Endodermal cell (in vitro differentiated cells): ENCODE results near the gene EPYC. TPM values are rescaled to one million over a fixed set of nuclear protein-coding genes. Genes with fewer than 3 reads are reported as not detected.

Experiments
- DNase-seq: peaks from one replicate; pipeline ENCODE4 v3.0.0-alpha.2; 2017
- H3K27ac ChIP-seq: 2 replicates; pipeline ENCODE4 v1.5.1; 2013; ENCODE audit warnings: mild to moderate bottlenecking, low read depth, low read length, moderate library complexity
- H3K27me3 ChIP-seq: 2 replicates; pipeline ENCODE4 v1.6.1; 2013; ENCODE audit warnings: mild to moderate bottlenecking, low read length, moderate library complexity; ENCODE audit not compliant: insufficient read depth, control insufficient read depth, poor library complexity, severe bottlenecking
- H3K36me3 ChIP-seq: 2 replicates; pipeline ENCODE4 v1.7.0; 2013; ENCODE audit warnings: mild to moderate bottlenecking, low read length, moderate library complexity; ENCODE audit not compliant: control insufficient read depth, insufficient read depth
- H3K4me1 ChIP-seq: one replicate; pipeline ENCODE4 v1.7.0; 2013; ENCODE audit warnings: low read length; ENCODE audit not compliant: control insufficient read depth, insufficient read depth
- H3K4me3 ChIP-seq: 2 replicates; pipeline ENCODE4 v1.5.1; 2013; ENCODE audit warnings: mild to moderate bottlenecking, low read length, moderate library complexity
- H3K9ac ChIP-seq: 2 replicates; pipeline ENCODE4 v1.6.1; 2013; ENCODE audit warnings: mild to moderate bottlenecking, low read length, moderate library complexity; ENCODE audit not compliant: poor library complexity, severe bottlenecking; ENCODE audit errors: extremely low read depth
- H3K9me3 ChIP-seq: 2 replicates; pipeline ENCODE4 v1.6.1; 2013; ENCODE audit warnings: mild to moderate bottlenecking, low read length, moderate library complexity; ENCODE audit not compliant: control insufficient read depth
- H3K27ac Mint-ChIP-seq: 2 replicates; pipeline ENCODE4 v1.8.0; 2020; ENCODE audit warnings: mixed read lengths
- H3K27me3 Mint-ChIP-seq: 2 replicates; pipeline ENCODE4 v1.8.0; 2021; ENCODE audit warnings: mild to moderate bottlenecking, mixed read lengths; ENCODE audit not compliant: insufficient read depth
- H3K36me3 Mint-ChIP-seq: 2 replicates; pipeline ENCODE4 v1.8.0; 2020; ENCODE audit warnings: low read depth, mixed read lengths
- H3K4me1 Mint-ChIP-seq: 2 replicates; pipeline ENCODE4 v1.8.0; 2020; ENCODE audit warnings: mixed read lengths
- H3K4me3 Mint-ChIP-seq: 2 replicates; pipeline ENCODE4 v1.8.0; 2020; ENCODE audit warnings: mild to moderate bottlenecking, moderate library complexity, mixed read lengths
- H3K9me3 Mint-ChIP-seq: 2 replicates; pipeline ENCODE4 v1.8.0; 2020; ENCODE audit warnings: mild to moderate bottlenecking, mixed read lengths
- WGBS, 2 experiments: methylation state at CpG; one replicate each; pipeline versions ENCODE4 v1.1.5 to v1.1.7; 2013; ENCODE audit warnings: missing lambda C conversion rate in 2 of 2, mixed read lengths in 1 of 2; ENCODE audit not compliant: insufficient coverage in 1 of 2, insufficient read length in 1 of 2; 5-methylcytosine and 5-hydroxymethylcytosine counted together
- long read RNA-seq, 4 experiments: library from polyadenylated mRNA in 2 of 4; library from RNA in 1 of 4; library from capped mRNA in 1 of 4; stranded (forward) in 3 of 4; unstranded in 1 of 4; transcript quantifications; one replicate each; pipeline ENCODE4 v2.0.0, GENCODE V29; 2020 to 2021; ENCODE audit warnings: inconsistent platforms in 1 of 4
- polyA plus RNA-seq, 2 experiments: library from polyadenylated mRNA; stranded (reverse); fragments of 50-300 nt; gene quantifications; one replicate each; pipeline ENCODE4 v1.2.3, GENCODE V29; 2013
- total RNA-seq, 2 donors: library from RNA; stranded (reverse); fragmentation: NEBNext Ultra II Directional in 1 of 2; extraction: Animal tissue kit (Norgen Biotek cat#: 25700) in 1 of 2; gene quantifications; 2 replicates in 1 of 2; 3 replicates in 1 of 2; pipeline ENCODE4 v1.2.1, GENCODE V29; 2021
- TF ChIP-seq, protein P1 (sequence below): fragments of 200-600 bp; sonication (generic); conservative IDR thresholded peaks from 2 replicates; pipeline ENCODE4 v1.5.0; 2021; ENCODE audit warnings: antibody characterized with exemption, mild to moderate bottlenecking

EPYC gene
- total RNA-seq, result not detected
- 1.9 TPM for polyA plus RNA-seq (2013, experiment 1 of 2)
- polyA plus RNA-seq (2013, experiment 2 of 2), result 0.99 TPM
- long read RNA-seq, experiment 1, result 0 reads
- long read RNA-seq, experiment 2, result 0 reads
- long read RNA-seq, experiment 3, result 0 reads
- long read RNA-seq, experiment 4, result 0 reads

- H3K9me3 Mint-ChIP-seq, result no peaks in the 10 kb centered on the region
- H3K4me1 Mint-ChIP-seq, result peaks cover 15% of the 10 kb centered on the region
- Histone ChIP-seq H3K27ac (no peak within 1 kb of the TSS), H3K4me1 (no peaks in the 10 kb centered on the region), H3K9ac (no peak within 1 kb of the TSS), H3K27me3 (no peaks in the 10 kb centered on the region), H3K4me3 (no peak within 1 kb of the TSS), H3K9me3 (no peaks in the 10 kb centered on the region), H3K36me3 (no peaks in the 10 kb centered on the region)
- TF ChIP-seq, protein P1, sequence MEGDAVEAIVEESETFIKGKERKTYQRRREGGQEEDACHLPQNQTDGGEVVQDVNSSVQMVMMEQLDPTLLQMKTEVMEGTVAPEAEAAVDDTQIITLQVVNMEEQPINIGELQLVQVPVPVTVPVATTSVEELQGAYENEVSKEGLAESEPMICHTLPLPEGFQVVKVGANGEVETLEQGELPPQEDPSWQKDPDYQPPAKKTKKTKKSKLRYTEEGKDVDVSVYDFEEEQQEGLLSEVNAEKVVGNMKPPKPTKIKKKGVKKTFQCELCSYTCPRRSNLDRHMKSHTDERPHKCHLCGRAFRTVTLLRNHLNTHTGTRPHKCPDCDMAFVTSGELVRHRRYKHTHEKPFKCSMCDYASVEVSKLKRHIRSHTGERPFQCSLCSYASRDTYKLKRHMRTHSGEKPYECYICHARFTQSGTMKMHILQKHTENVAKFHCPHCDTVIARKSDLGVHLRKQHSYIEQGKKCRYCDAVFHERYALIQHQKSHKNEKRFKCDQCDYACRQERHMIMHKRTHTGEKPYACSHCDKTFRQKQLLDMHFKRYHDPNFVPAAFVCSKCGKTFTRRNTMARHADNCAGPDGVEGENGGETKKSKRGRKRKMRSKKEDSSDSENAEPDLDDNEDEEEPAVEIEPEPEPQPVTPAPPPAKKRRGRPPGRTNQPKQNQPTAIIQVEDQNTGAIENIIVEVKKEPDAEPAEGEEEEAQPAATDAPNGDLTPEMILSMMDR, result no peak
- no peak within 1 kb of the TSS for H3K4me3 Mint-ChIP-seq
- H3K36me3 Mint-ChIP-seq, result no peaks in the 10 kb centered on the region
- peaks cover 2% of the 10 kb centered on the region for H3K27me3 Mint-ChIP-seq
- no peak for DNase-seq
- no peak within 1 kb of the TSS for H3K27ac Mint-ChIP-seq
Measured at GRCh38 chr12:91004872-91005271, at the start of gene EPYC. Gene EPYC (minus strand): TSS chr12:91004972. CDS start chr12:91002565, 2,407 bp downstream.

- no peaks in the 10 kb centered on the region for H3K4me1 Mint-ChIP-seq
- H3K36me3 ChIP-seq, result no peaks in the 10 kb centered on the region
- H3K27me3 Mint-ChIP-seq, result no peaks in the 10 kb centered on the region
- no peaks in the 10 kb centered on the region for H3K36me3 Mint-ChIP-seq
- no peaks in the 10 kb centered on the region for H3K9me3 ChIP-seq
- no peak for DNase-seq
- H3K4me3 ChIP-seq, result no peak overlapping the region
- no peak overlapping the region for H3K4me3 Mint-ChIP-seq
- no peaks in the 10 kb centered on the region for H3K27me3 ChIP-seq
- no peaks in the 10 kb centered on the region for H3K4me1 ChIP-seq
- no peak overlapping the region for H3K27ac Mint-ChIP-seq
- H3K9me3 Mint-ChIP-seq, result no peaks in the 10 kb centered on the region
- no peak overlapping the region for H3K27ac ChIP-seq
- no peak overlapping the region for H3K9ac ChIP-seq
- 90 to 91% methylated on average over 1 to 4 of the region's 4 CpGs for WGBS, 2 experiments
- TF ChIP-seq, protein P1, result no peak
Measured at GRCh38 chr12:91053951-91054715, 49.4 kb upstream of the EPYC start.

DNA sequence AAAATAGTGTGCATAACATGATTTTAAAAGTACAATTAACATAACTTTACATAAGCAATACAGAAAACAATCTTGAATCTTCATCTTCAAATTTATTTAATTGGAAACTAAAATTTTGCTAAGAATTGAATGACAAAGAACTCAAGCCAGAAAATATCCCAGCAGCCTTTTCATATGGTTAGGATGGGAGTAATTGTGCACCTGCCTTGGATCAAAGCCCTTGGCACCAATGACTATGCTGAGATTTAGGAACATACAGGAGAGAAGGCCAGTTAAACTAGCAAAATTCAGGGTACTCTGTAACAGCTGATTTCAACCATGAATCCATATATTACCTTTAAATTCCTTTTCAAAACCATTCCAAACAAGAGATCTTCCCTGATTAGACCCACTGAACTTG, 47.3 kb upstream of the EPYC start:
- H3K9me3 ChIP-seq, result no peaks in the 10 kb centered on the region
- TF ChIP-seq, protein P1, result no peak

More for the DNA sequence above, 47.3 kb upstream of the EPYC start:
- no peaks in the 10 kb centered on the region for H3K36me3 Mint-ChIP-seq
- H3K27me3 ChIP-seq, result no peaks in the 10 kb centered on the region
- no peaks in the 10 kb centered on the region for H3K4me1 Mint-ChIP-seq
- DNase-seq, result no peak
- no peak overlapping the region for H3K9ac ChIP-seq
- no peak overlapping the region for H3K4me3 ChIP-seq
- H3K4me1 ChIP-seq, result no peaks in the 10 kb centered on the region
- no peaks in the 10 kb centered on the region for H3K9me3 Mint-ChIP-seq
- no peak overlapping the region for H3K27ac Mint-ChIP-seq
- no peak overlapping the region for H3K27ac ChIP-seq
- H3K36me3 ChIP-seq, result no peaks in the 10 kb centered on the region
- no peak overlapping the region for H3K4me3 Mint-ChIP-seq
- no peaks in the 10 kb centered on the region for H3K27me3 Mint-ChIP-seq
